Superior temporal gyrus (tissue), 1 donor: Measurements from ENCODE around the gene ERFE.
"Not testable (repeated sequence)": the region's sequence is repeated elsewhere in the genome, so short reads cannot be mapped to it uniquely, and the experiment has no call there.

Experiments used
- DNase-seq: peaks from one replicate; pipeline ENCODE4 v3.0.0-alpha.2; 2016; ENCODE audit errors: extremely low spot score

Gene ERFE

DNA sequence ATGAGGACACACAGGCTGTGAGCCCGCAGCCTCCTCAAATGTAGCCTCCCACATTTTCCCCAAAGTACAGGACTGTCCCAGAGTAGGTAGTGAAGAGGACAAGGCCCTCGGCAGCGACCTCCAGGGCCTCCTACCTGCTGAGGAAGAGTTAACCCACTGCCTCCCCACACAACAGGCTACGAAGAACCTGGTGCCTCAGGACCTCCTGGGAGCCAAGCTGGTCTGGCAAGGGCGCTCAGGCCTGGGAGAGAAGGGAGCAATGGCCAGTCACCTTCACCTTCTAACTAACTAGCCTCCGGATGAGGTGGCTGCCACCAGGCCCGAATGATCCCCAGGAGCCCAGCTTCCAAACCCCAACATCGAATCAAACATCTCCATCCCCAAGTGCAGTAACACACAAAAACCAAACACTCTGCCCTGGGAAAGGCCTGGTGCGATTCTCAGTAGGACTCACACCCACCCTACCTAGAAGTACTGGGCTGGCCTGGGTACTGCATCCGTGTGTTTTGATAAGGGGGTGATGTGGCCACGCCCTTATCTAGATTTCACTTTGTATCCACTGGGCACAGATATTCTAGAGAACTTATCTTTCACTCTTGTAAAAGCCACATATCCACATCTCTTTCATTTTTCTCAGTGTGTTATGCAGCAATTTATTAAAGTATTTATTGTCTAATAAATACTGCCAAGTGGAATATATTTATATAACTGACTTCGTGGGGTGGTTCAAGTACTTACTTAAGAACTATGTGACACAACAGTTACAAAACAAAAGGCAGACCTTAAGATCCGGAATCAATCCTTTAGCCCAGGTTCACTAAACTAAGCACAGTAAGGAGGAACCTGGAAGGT is 9.7 kb downstream of the ERFE start:
- DNase-seq, result no peak

DNA sequence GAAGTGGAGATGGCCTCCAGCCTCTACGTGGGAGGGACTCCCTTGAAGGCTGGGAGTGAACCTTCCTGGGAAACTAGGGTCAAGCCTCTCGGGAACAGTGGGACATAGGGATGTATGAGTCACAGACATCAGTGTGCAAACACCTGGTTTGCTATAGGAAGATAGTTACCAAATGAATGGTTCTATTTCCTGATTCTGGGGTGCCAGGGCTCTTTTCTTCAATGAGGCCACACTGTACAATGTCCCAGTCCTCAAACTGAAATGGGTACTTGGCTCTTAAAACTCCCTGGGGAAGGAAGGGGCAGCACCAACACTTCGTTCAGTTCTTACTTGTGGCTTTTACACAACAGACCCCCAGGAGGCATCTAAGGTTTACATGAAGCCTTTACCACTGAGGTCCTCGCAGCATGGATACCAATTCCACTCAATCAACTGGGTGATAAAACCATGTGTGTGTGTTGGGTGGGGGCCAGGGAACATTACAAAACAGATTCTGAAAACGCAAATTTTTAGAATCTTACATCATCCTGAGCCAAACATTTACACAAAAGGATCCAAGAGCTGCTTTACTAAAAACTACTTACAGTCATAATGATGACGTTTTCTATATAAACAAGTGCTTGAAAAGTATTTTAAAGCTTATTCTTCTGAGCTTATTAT is 10.4 kb downstream of the ERFE start:
- no peak for DNase-seq

DNA sequence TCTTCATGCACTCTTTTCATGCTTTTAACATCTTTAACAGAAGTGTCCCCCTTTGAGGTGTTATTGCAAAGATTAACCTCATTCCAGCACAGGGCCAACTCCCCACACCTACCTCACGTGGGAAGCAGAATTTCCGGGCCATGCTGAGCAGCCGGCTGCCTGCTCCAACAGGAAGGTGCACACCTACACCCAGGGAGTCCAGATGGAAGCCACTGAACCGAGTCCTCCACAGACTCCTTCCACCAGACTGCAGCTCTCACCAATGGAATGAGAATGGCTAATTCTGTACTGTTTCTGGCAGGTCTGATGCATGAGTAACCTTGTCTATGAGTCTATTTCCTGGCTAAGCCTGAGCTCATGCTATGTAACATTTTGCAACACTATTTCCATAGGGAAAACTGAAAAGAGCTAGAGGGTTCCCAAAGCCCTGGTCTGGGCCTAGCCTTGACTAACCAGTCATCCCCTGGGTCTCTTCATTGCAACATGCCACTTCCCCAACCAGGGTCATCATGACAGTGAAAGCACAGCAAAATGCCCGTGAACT is 11.0 kb downstream of the ERFE start:
- DNase-seq, result peak; percentile 59

DNA sequence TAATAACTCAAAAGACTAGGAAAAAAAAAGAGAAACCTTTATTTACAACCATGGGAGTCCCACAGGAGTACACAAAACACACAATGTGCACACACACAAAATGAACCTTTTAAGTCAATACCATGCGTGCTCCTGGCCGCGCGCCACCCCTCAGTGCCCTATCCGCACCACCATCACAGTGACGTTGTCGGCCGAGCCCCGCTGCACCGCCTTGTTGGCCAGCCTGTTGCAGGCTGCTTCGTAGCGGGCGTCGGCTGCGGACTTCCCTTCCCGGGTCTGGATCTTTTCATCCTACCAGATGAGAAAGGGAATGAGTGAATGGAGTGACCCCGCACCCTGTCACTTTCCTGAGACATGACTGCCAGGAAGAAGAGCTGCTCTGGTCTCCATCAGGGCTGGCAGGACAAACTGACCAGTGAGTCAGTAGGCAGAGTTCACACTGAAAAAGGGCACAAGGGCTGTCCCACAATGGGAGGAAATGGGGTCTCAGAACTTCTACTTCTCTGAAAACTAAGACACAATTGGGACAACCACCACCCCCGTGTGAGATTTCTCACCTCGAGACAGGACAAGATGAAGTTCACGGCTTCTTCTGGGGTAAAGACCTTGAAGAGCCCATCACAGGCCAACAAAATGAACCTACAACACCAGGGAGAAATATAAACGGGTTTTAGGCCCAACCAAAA is 11.8 kb downstream of the ERFE start:
- DNase-seq, result no peak

DNA sequence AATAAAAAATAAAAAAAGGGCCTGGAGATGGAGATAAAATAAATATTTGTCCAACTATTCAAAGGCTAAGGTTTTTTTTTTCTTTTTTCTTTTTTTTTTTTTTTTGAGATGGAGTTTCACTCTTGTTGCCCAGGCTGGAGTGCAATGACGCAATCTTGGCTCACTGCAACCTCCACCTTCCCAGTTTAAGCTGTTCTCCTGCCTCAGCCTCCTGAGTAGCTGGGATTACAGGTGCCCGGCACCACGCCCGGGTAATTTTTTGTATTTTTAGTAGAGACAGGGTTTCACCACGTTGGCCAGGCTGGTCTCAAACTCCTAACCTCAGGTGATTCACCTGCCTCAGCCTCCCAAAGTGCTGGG is 12.3 kb downstream of the ERFE start:
- not testable (repeated sequence) for DNase-seq

DNA sequence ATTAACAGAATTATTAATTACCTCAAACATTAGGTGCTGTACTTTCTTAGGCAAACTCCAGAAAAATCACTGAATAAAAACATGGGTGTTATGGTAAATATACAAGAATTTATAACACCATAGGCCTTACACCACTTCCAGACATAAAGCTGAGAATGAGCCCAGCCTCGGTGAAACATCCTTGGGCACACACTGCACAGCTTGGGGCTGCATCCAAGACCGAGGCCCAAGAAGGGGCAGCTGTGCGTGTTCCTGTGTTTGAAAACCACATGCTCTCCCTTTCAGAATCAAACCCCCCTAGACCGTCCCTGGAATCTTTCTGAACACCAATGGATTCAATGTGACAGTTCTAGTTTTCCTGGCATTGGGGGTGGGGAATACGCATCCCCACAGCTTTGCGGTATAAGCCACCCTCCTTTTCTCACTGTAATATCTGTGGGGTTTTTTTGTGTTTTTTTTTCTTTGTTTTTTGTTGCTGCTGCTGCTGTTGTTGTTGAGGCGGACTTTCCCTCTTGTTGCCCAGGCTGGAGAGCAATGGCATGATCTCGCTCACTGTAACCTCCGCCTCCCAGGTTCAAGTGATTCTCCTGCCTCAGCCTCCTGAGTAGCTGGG is 12.9 kb downstream of the ERFE start:
- no peak for DNase-seq

DNA sequence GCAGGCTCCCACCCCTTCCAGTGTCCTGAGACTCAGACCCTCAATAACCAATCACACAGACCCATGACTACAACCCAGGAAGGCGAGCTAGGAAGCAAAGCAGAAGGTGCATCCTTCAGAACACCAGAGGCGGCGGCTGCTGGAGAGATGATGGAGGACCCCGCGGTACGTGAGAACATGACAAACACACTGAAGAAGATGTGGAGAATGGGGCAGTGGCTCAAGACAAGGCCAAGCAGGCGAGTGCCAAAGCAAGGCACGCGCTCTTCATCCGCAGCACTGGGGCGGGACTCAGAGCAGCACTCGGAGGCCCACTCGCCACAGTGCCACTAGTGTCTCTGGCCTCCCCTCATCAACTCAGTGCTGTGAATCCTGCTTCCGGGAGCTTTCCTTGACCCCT is 13.7 kb downstream of the ERFE start:
- DNase-seq, result no peak

DNA sequence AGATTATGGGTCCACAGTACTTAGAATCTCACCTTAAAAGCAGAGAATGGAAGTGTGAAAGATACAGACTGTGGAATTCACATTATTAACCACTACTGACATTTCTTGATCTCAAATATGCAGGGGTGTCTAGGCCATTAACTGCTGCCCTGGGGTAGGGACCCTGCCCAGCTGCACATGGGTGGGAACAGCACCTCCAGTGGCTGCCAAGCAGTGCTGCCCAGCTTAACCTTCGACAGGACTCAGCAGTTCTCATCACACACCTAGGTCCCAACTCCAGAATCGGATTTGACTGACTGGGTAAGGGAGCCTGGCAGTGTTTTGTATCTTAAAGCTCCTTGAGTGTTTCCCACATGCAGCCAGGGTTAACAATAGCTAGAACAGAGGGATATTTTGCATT is 14.9 kb downstream of the ERFE start:
- DNase-seq, result no peak

DNA sequence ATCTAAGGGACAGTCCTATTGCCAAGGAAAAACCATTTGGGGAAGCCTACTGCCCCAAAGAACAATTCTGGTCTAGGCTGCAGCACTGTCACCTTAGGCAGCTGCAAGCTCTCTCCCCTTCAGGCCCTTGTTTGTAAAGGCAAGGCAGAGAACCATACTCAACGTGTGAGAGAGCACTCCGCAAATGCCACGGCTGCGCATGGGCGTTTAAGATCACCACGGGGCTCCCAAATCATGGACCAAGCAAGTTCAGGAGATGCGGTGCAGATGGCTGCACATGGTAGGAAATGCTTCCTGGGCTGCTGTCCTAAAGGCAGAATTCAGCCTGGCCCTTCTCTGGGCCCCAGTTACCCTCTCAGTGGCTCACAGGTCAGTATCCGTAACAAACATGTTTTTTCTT is 15.5 kb downstream of the ERFE start:
- no peak for DNase-seq

DNA sequence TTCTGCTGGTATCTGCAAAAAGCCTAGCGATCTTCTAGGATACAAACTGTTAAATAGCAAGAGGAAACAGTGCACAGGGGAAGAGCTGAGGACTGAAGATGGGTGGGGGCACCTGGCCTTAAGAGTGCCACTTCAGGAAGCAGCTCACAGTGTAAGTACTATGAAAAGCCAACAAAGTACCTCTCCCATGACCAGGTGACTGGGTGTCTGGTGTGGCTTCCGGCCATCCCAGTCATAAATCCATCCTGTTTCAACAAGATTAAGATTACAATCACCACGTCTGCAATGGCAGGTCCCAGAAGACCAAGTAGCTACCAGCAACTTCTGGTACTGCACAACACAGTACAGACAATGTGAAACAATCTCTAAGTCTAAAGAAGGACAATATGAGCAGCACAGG is 15.9 kb downstream of the ERFE start:
- DNase-seq, result no peak

DNA sequence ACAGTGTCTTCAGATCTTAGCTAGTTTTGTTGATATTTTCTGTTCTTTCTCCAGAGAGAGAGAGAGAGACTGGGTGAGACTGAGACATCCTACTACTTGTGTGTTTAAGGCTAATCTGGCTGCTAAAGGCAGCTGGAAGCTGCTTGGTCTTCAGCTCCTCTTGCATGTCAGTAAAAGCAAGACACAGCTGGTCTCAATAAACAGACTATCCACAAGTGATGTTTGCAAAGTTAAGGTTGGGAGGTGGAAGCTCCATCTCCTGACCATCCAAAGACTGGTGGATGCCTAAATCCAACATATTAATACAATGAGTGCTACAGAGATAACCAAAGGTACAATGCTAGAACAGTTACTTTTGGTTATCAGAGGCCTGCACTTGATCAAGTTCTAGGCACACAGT is 17.8 kb downstream of the ERFE start:
- no peak for DNase-seq

DNA sequence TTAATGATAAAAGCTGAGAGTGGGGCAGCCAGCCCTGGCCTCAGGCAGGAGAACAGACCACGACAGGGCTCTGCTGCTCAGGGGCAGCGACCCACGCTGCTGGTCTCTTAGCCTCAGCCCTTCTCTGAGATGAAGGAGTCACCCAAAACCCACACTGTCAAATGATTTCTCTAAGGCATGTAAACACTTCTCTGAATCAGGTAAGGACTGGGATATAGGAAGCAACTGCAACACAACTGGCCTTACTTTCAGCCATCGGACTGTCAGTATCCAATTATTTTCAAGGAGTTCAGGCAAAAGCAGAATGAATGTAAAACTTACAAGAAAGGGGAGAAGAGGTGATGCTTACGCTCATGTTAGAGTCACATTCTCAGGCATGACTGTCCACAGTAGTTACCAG is 21.8 kb downstream of the ERFE start:
- no peak for DNase-seq

DNA sequence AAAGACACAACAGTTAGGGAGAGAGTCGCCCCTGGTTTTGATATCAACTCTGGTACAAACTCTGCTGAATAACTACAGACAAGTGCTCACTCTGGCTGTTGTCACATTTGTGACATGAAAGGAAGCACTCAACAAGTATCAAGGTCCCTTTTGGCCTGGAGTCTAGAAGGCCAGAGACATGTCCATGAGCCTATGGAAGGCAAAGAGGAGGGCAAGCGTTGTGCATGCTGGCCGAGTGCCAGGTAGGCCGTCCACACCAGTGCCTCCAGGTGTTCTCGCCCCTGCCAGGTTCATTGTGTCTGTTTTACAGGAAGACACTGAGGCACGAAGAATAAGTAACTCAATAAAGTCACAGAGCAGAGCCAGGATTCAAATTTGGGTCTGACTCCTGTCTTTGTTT is 23.6 kb downstream of the ERFE start:
- no peak for DNase-seq

DNA sequence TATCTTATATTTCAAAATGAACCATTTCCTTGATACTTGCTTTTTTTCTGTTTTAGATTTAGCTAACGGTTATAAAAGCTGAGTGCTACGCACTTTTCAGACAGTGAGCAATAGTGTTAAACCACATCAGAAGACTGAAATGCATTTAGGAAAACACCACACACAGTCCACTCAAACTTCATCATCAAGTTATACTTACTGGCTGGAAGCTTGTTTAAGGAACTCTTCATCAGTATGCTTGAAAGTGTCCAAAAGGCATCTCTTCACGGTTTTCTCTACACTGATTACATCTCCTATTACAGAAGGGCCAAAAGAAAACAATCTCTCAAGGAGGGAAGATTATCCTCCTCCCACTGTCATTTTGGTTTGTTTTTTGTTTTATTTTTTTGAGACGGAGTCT is 25.1 kb downstream of the ERFE start:
- DNase-seq, result no peak

DNA sequence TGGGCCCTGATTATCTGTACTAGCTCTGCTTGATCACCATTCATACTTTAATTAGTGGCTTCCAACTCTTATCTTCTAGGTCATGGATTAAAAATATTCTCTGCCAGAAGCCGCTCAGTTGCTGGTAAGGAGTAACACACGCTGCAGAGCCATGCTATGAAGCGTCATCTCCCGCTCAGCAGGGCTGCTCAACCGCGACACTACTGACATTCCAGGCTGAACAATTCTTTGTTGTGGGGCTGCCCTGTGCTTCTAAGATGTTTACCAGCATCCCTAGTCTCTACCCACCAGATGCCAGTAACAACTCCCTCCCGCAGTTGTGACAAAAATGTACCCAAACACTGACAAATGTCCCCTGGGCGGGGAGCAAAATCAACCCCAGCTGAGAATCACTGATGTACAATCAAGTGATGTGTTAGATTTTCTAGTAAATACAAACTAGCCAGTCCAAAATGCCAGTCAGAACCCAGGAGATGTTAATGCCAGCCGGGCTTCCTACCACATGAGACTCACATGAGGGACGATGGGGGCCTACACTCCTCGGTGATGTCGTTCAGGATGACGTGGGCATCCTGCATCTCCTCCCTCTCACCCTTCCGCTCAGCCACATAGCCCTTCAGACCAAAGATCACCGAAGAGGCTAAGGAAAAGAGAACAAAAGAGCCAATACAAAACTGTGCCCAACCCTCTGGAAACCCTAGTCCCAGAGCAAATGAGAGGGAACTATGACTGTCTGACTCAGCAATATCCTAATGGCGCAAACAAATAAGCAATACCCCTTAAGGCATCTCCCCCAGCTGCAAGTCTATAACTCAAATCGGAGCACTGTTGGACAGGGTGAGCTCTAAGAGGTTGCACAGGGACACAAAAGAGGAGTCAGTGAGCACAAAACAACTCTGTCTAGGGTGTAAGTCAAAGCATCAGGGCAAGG is 29.1 kb downstream of the ERFE start:
- DNase-seq, result peak; percentile 71

DNA sequence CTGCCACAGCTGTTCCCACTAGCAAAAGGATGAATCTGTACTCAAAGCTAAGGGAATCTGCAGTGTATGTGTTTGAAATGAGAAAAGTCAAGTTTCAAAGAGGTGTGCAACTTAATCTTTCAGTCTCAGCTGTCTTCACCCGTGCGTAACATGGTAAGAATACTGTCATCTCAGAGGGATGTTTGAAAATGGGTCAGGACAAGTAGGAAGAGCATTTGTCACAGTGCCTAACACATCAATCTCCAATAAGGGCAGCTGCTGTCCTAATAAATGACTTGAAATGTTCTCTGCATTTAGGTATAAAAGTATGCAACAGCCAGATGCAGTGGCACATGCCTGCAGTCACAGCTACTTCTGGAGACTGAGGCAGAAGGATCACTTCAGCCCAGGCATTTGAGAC is 31.7 kb downstream of the ERFE start:
- no peak for DNase-seq

DNA sequence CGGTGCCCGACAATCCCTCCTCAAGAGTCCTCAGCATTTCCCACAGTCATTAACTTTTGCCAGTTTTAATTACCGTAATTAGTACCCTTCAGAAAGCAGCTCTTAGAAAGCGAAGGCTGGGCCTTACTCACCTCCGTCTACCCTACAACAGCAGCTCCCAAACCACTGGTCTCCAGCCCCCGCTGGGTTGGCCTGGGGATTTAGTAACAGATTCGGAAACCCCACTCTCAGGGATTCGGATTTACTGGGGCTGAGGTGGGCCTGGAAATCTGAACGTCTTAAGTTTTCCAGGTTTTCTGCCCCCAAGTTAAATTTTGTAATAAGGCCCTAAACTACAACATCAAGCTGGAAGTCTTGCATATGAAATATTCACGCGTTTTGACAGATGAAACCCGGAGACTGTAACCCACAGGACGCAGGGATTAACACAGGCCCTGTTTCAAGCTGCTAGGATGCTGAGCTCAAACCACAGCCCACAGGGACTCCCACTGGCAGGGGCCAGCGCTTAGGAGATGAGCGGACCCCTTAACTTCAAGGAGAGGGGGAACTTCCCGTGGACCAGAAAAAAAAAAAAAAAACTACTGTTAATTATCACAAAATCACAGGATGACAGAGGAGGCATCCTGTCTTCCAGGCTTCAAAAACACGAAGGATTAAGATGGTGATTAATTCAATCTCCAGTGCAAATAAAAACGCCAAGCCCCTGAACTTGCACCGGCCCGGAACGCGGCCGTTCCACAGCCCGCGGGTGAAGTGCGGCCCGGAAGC is 43.7 kb downstream of the ERFE start:
- no peak for DNase-seq

DNA sequence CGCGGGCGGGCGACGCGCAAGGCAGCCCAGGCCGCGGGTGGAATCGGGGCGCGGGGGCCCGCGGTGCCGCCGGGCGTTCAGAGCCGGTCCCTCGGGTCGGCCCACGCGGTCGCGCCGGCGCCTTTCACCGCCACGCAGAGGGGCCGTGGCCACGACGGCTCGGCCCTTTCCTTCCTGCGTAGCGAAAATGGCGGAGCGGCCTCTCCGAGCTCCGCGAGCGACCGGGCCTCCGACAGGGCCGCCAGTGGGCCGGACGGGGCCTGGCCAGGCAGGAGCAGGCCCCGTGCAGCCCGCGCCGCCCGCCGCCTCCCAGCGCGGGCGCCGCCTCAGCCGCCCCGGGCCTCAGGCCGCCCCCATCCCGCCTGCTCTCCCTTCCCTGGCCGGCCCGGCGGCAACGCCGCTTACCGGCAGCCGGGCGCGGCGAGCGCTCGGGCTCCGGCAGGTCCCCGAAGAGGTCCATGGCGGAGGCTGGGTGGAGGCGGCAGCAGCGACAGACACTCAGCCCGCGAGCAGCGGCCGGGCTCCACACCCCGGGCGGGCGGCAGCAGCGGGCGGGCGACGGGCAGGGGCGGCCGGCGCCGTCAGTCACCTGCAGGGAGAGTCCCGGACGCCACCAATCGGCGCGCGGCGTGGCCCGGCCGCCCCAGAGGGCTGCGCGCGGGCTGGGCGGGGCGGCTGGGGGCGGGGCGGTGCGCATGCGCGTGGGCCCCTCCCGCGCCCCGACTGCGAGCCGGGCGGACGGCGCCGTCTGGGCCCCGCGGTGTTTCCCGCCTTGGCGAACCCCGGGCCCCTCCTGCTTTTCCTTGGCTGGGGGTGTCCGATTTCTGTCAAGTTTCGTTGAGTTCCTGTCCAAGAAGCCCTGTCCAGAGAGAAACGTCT is 44.6 kb downstream of the ERFE start, which contains the start of gene ILKAP:
Gene ILKAP (minus strand): TSS at position 602 of the 879 bp plus-strand sequence. CDS start 142 bp downstream, at position 460.
- DNase-seq, result peak; percentile 85
